BE2C (cell line): ENCODE measurements around the gene ALKAL2.

Experiments
- DNase-seq: peaks from one replicate; pipeline ENCODE4 v3.0.0-alpha.2; 2020
- H3K27me3 ChIP-seq: fragments of 250-450 bp; sonication (Bioruptor Pico); 2 replicates; pipeline ENCODE4 v1.5.1; 2020; ENCODE audit warnings: mild to moderate bottlenecking
- H3K36me3 ChIP-seq: fragments of 250-450 bp; sonication (Bioruptor Pico); 2 replicates; pipeline ENCODE4 v1.5.1; 2020; ENCODE audit warnings: mild to moderate bottlenecking
- H3K4me1 ChIP-seq: fragments of 250-450 bp; sonication (Bioruptor Pico); 2 replicates; pipeline ENCODE4 v1.5.1; 2020
- H3K4me3 ChIP-seq: 2 replicates; pipeline ENCODE4 v1.5.1; 2011; ENCODE audit warnings: low read depth, low read length
- H3K9me3 ChIP-seq: fragments of 250-450 bp; sonication (Bioruptor Pico); 2 replicates; pipeline ENCODE4 v1.5.1; 2020
- CTCF ChIP-seq: IDR thresholded peaks from 2 replicates; pipeline ENCODE4 v1.5.1; 2012; ENCODE audit warnings: mild to moderate bottlenecking, low read depth, low read length

The ALKAL2 gene

GRCh38 chr2:262117-262516, 25.8 kb downstream of the ALKAL2 start:
- Histone ChIP-seq H3K9me3 (no peaks in the 10 kb centered on the region), H3K27me3 (no peaks in the 10 kb centered on the region), H3K4me1 (no peaks in the 10 kb centered on the region), H3K36me3 (no peaks in the 10 kb centered on the region), H3K4me3 (no peak overlapping the region)
- DNase-seq: no peak
- no peak for TF ChIP-seq CTCF

GRCh38 chr2:260507-261161, 27.3 kb downstream of the ALKAL2 start:
- Histone ChIP-seq H3K36me3 (no peaks in the 10 kb centered on the region), H3K9me3 (no peaks in the 10 kb centered on the region), H3K27me3 (no peaks in the 10 kb centered on the region), H3K4me1 (no peaks in the 10 kb centered on the region), H3K4me3 (no peak overlapping the region)
- TF ChIP-seq CTCF: no peak
- no peak for DNase-seq

- no peaks in the 10 kb centered on the region for H3K36me3 ChIP-seq
- H3K4me1 ChIP-seq: no peaks in the 10 kb centered on the region
- TF ChIP-seq CTCF: no peak
- no peak overlapping the region for H3K4me3 ChIP-seq
- H3K27me3 ChIP-seq: no peaks in the 10 kb centered on the region
- DNase-seq: no peak
- H3K9me3 ChIP-seq: no peaks in the 10 kb centered on the region
Measured at GRCh38 chr2:259789-260331, 28.0 kb downstream of the ALKAL2 start.

- Histone ChIP-seq H3K9me3 (no peaks in the 10 kb centered on the region), H3K36me3 (no peaks in the 10 kb centered on the region)
Measured at GRCh38 chr2:258933-259332, 29.0 kb downstream of the ALKAL2 start.

GRCh38 chr2:257842-258241, 30.0 kb downstream of the ALKAL2 start:
- H3K4me3 ChIP-seq: no peak overlapping the region
- no peak for TF ChIP-seq CTCF
- no peaks in the 10 kb centered on the region for H3K9me3 ChIP-seq
- no peaks in the 10 kb centered on the region for H3K4me1 ChIP-seq
- no peak for DNase-seq
- H3K27me3 ChIP-seq: no peaks in the 10 kb centered on the region
- no peaks in the 10 kb centered on the region for H3K36me3 ChIP-seq

More at GRCh38 chr2:258933-259332, 29.0 kb downstream of the ALKAL2 start:
- DNase-seq: no peak
- Histone ChIP-seq H3K27me3 (no peaks in the 10 kb centered on the region), H3K4me3 (no peak overlapping the region), H3K4me1 (no peaks in the 10 kb centered on the region)
- no peak for TF ChIP-seq CTCF

GRCh38 chr2:257429-257828, 30.5 kb downstream of the ALKAL2 start:
- no peaks in the 10 kb centered on the region for H3K36me3 ChIP-seq
- H3K4me1 ChIP-seq: no peaks in the 10 kb centered on the region
- H3K27me3 ChIP-seq: no peaks in the 10 kb centered on the region
- TF ChIP-seq CTCF: no peak
- no peak overlapping the region for H3K4me3 ChIP-seq
- DNase-seq: no peak
- no peaks in the 10 kb centered on the region for H3K9me3 ChIP-seq
